Measurements from ENCODE around the gene CEP70.
A peak's percentile ranks its signal among the peaks of the same experiment; 100 is the strongest.

The CEP70 gene

GRCh38 chr3:138451595-138452162 is 142.4 kb downstream of the CEP70 start:
- TF ChIP-seq EP300 (IDR thresholded peaks at IDR 0.05; ENCODE audit: borderline replicate concordance) (no peak), TCF12 (IDR thresholded peaks at IDR 0.05; ENCODE audit: low read depth) (no peak), EGR1 (IDR thresholded peaks at IDR 0.05) (peak; percentile 23; the same call in 1 of the 2 replicates), CREB1 (IDR thresholded peaks at IDR 0.05; ENCODE audit: low read depth) (no peak), ZBTB7A (IDR thresholded peaks at IDR 0.05; ENCODE audit: low read depth) (no peak), CEBPB (IDR thresholded peaks at IDR 0.05) (no peak)

- no peak for TF ChIP-seq TEAD4 (IDR thresholded peaks at IDR 0.05)
Measured at GRCh38 chr3:138450704-138451424, 143.2 kb downstream of the CEP70 start.

- no peak for TF ChIP-seq EP300 (IDR thresholded peaks at IDR 0.05; ENCODE audit: borderline replicate concordance)
- TF ChIP-seq MAX (IDR thresholded peaks at IDR 0.05), result no peak
- no peak for TF ChIP-seq TCF12 (IDR thresholded peaks at IDR 0.05; ENCODE audit: low read depth)
- no peak for TF ChIP-seq CREB1 (IDR thresholded peaks at IDR 0.05; ENCODE audit: low read depth)
- TF ChIP-seq CEBPB (IDR thresholded peaks at IDR 0.05), result no peak
- TF ChIP-seq EGR1 (IDR thresholded peaks at IDR 0.05), result no peak
- TF ChIP-seq NFIC (IDR thresholded peaks at IDR 0.05), result no peak
- no peak for TF ChIP-seq TAF1 (IDR thresholded peaks at IDR 0.05; ENCODE audit: low read depth)
- TF ChIP-seq USF1 (IDR thresholded peaks at IDR 0.05), result no peak
- TF ChIP-seq ZBTB7A (IDR thresholded peaks at IDR 0.05; ENCODE audit: low read depth), result no peak
- TF ChIP-seq YY1 (IDR thresholded peaks at IDR 0.05; ENCODE audit: low read depth), result no peak
- TF ChIP-seq RAD21 (IDR thresholded peaks at IDR 0.05; ENCODE audit: low read depth), result no peak
- TF ChIP-seq TEAD4 (IDR thresholded peaks at IDR 0.05), result no peak
- TF ChIP-seq FOXM1 (IDR thresholded peaks at IDR 0.05; ENCODE audit: borderline replicate concordance, low read depth), result no peak
- TF ChIP-seq REST (IDR thresholded peaks at IDR 0.05; ENCODE audit: low read depth), result no peak
Measured at GRCh38 chr3:138450181-138450580, 143.9 kb downstream of the CEP70 start.

GRCh38 chr3:138449490-138449889 is 144.6 kb downstream of the CEP70 start:
- no peak for TF ChIP-seq RAD21 (IDR thresholded peaks at IDR 0.05; ENCODE audit: low read depth)
- TF ChIP-seq TAF1 (IDR thresholded peaks at IDR 0.05; ENCODE audit: low read depth), result no peak
- no peak for TF ChIP-seq USF1 (IDR thresholded peaks at IDR 0.05)
- TF ChIP-seq ZBTB7A (IDR thresholded peaks at IDR 0.05; ENCODE audit: low read depth), result no peak
- TF ChIP-seq TEAD4 (IDR thresholded peaks at IDR 0.05), result no peak
- TF ChIP-seq EGR1 (IDR thresholded peaks at IDR 0.05), result no peak
- no peak for TF ChIP-seq CEBPB (IDR thresholded peaks at IDR 0.05)
- TF ChIP-seq YY1 (IDR thresholded peaks at IDR 0.05; ENCODE audit: low read depth), result no peak
- TF ChIP-seq TCF12 (IDR thresholded peaks at IDR 0.05; ENCODE audit: low read depth), result no peak
- TF ChIP-seq FOXM1 (IDR thresholded peaks at IDR 0.05; ENCODE audit: borderline replicate concordance, low read depth), result no peak
- TF ChIP-seq EP300 (IDR thresholded peaks at IDR 0.05; ENCODE audit: borderline replicate concordance), result no peak
- no peak for TF ChIP-seq CREB1 (IDR thresholded peaks at IDR 0.05; ENCODE audit: low read depth)
- TF ChIP-seq MAX (IDR thresholded peaks at IDR 0.05), result no peak
- no peak for TF ChIP-seq NFIC (IDR thresholded peaks at IDR 0.05)
- TF ChIP-seq REST (IDR thresholded peaks at IDR 0.05; ENCODE audit: low read depth), result no peak

- no peak for TF ChIP-seq TAF1 (IDR thresholded peaks at IDR 0.05; ENCODE audit: low read depth)
- TF ChIP-seq EGR1 (IDR thresholded peaks at IDR 0.05), result no peak
- no peak for TF ChIP-seq REST (IDR thresholded peaks at IDR 0.05; ENCODE audit: low read depth)
- TF ChIP-seq TEAD4 (IDR thresholded peaks at IDR 0.05), result no peak
- no peak for TF ChIP-seq FOXM1 (IDR thresholded peaks at IDR 0.05; ENCODE audit: borderline replicate concordance, low read depth)
- no peak for TF ChIP-seq USF1 (IDR thresholded peaks at IDR 0.05)
Measured at GRCh38 chr3:138448631-138449030, 145.4 kb downstream of the CEP70 start.

Data from Ishikawa (cell line).